Caco-2 (cell line): Measurements from ENCODE around the gene SPEM3. TPM values are rescaled to one million over a fixed set of nuclear protein-coding genes. Genes with fewer than 3 reads are reported as not detected.

ENCODE experiments used
- BruUV-seq: library from RNA; stranded (reverse); fragments of 400-500 nt; replicated peaks from 2 replicates; lab custom pipeline; 2021; lab: Mats Ljungman, UMichigan
- CTCF ChIA-PET: fragments of 300-600 bp; sonication (Branson Sonifier 250); formaldehyde crosslinking; loops from one replicate; lab custom pipeline; 2022; ENCODE audit warnings: antibody characterized with exemption; lab: Charles Lee
- POLR2A ChIA-PET: fragments of 300-600 bp; sonication (Branson Sonifier 250); formaldehyde crosslinking; loops from one replicate; lab custom pipeline; 2022; ENCODE audit warnings: antibody characterized with exemption; lab: Charles Lee
- DNase-seq, 2 experiments: peaks; one replicate each; pipeline versions ENCODE4 v3.0.0 to v3.0.0-alpha.2; 2020 to 2022
- H3K27me3 ChIP-seq: replicated peaks from 2 replicates; pipeline ENCODE4 v1.6.0; 2011; ENCODE audit warnings: low read length; ENCODE audit not compliant: control insufficient read depth, insufficient read depth
- H3K36me3 ChIP-seq: 2 replicates; pipeline ENCODE4 v1.5.1; 2011; ENCODE audit warnings: low read length; ENCODE audit not compliant: control insufficient read depth, insufficient read depth
- H3K4me1 ChIP-seq: fragments of 250-450 bp; sonication (Bioruptor Pico); 2 replicates; pipeline ENCODE4 v1.5.1; 2020; ENCODE audit warnings: mild to moderate bottlenecking
- H3K4me3 ChIP-seq: 2 replicates; pipeline ENCODE4 v1.5.1; 2011; ENCODE audit warnings: low read depth, mild to moderate bottlenecking, control low read depth, low read length
- H3K9me3 ChIP-seq: fragments of 250-450 bp; sonication (Bioruptor Pico); 2 replicates; pipeline ENCODE4 v1.5.1; 2020; ENCODE audit warnings: mild to moderate bottlenecking, moderate library complexity
- H3K27ac Mint-ChIP-seq: one replicate; pipeline ENCODE4 v1.8.0; 2022; ENCODE audit warnings: mixed read lengths; ENCODE audit not compliant: unreplicated experiment
- H3K27me3 Mint-ChIP-seq: one replicate; pipeline ENCODE4 v1.8.0; 2022; ENCODE audit warnings: mixed read lengths; ENCODE audit not compliant: insufficient read depth, unreplicated experiment
- H3K36me3 Mint-ChIP-seq: one replicate; pipeline ENCODE4 v1.8.0; 2022; ENCODE audit warnings: mild to moderate bottlenecking, mixed read lengths; ENCODE audit not compliant: insufficient read depth, unreplicated experiment
- H3K4me1 Mint-ChIP-seq: one replicate; pipeline ENCODE4 v1.8.0; 2022; ENCODE audit warnings: low read depth, mixed read lengths; ENCODE audit not compliant: unreplicated experiment
- H3K4me3 Mint-ChIP-seq: one replicate; pipeline ENCODE4 v1.8.0; 2022; ENCODE audit warnings: mild to moderate bottlenecking, moderate library complexity, mixed read lengths; ENCODE audit not compliant: unreplicated experiment
- H3K9me3 Mint-ChIP-seq: one replicate; pipeline ENCODE4 v1.8.0; 2022; ENCODE audit warnings: mixed read lengths; ENCODE audit not compliant: unreplicated experiment
- CTCF ChIP-seq, 2 experiments: fragments of 200-600 bp in 1 of 2; IDR thresholded peaks; 1 replicate in 1 of 2; 2 replicates in 1 of 2; pipeline versions ENCODE4 v1.5.1 to v1.8.0; 2011 to 2022; ENCODE audit warnings: antibody characterized with exemption in 1 of 2, control low read depth in 1 of 2, inconsistent platforms in 1 of 2, low read depth in 1 of 2, low read length in 1 of 2, mild to moderate bottlenecking in 1 of 2, moderate library complexity in 1 of 2; ENCODE audit not compliant: insufficient read depth in 1 of 2, severe bottlenecking in 1 of 2, unreplicated experiment in 1 of 2
- intact Hi-C: fragments of 100-400 bp; cut with micrococcal nuclease; formaldehyde crosslinking; loops from one replicate; pipeline ENCODE4 v1.10.0; 2022; ENCODE audit not compliant: unreplicated experiment
- total RNA-seq: library from RNA; stranded (reverse); gene quantifications from 2 replicates; pipeline ENCODE4 v1.2.3, GENCODE V29; 2022

SPEM3 gene
- total RNA-seq, 1 experiment from 2014 or later: not detected

GRCh38 chr17:7409716-7410115 lies 18.9 kb upstream of the SPEM3 start:
- Mint-ChIP-seq H3K27ac (no peak overlapping the region), H3K4me1 (peaks cover 8% of the 10 kb centered on the region), H3K9me3 (no peaks in the 10 kb centered on the region), H3K36me3 (no peaks in the 10 kb centered on the region), H3K27me3 (no peaks in the 10 kb centered on the region), H3K4me3 (no peak overlapping the region)
- BruUV-seq: no TSS peak
- H3K4me3 ChIP-seq: no peak overlapping the region
- no peak for DNase-seq
- intact Hi-C loops: no loop called here
- H3K4me1 ChIP-seq: no peaks in the 10 kb centered on the region
- ChIA-PET POLR2A (no interaction called here), CTCF (no interaction called here)
- no peaks in the 10 kb centered on the region for H3K36me3 ChIP-seq
- H3K27me3 ChIP-seq: no peaks in the 10 kb centered on the region
- no peaks in the 10 kb centered on the region for H3K9me3 ChIP-seq
- no peak for TF ChIP-seq CTCF (IDR thresholded peaks at IDR 0.05; ENCODE audit: insufficient read depth in 1 of 2, low read depth in 1 of 2, low read length in 1 of 2, severe bottlenecking in 1 of 2, unreplicated experiment in 1 of 2)

- Mint-ChIP-seq H3K4me3 (no peak overlapping the region), H3K27me3 (no peaks in the 10 kb centered on the region), H3K27ac (no peak overlapping the region), H3K4me1 (peaks cover 4% of the 10 kb centered on the region), H3K36me3 (no peaks in the 10 kb centered on the region), H3K9me3 (no peaks in the 10 kb centered on the region)
- no TSS peak for BruUV-seq
- H3K27me3 ChIP-seq: no peaks in the 10 kb centered on the region
- TF ChIP-seq CTCF (IDR thresholded peaks at IDR 0.05; ENCODE audit: insufficient read depth in 1 of 2, low read depth in 1 of 2, low read length in 1 of 2, severe bottlenecking in 1 of 2, unreplicated experiment in 1 of 2): no peak
- ChIA-PET POLR2A (no interaction called here), CTCF (no interaction called here)
- H3K9me3 ChIP-seq: no peaks in the 10 kb centered on the region
- intact Hi-C loops: no loop called here
- no peaks in the 10 kb centered on the region for H3K4me1 ChIP-seq
- H3K36me3 ChIP-seq: no peaks in the 10 kb centered on the region
- DNase-seq: no peak
- H3K4me3 ChIP-seq: no peak overlapping the region
Measured at GRCh38 chr17:7410634-7411426, 17.8 kb upstream of the SPEM3 start.

GRCh38 chr17:7411427-7411750 lies 17.3 kb upstream of the SPEM3 start:
- Mint-ChIP-seq H3K27me3 (no peaks in the 10 kb centered on the region), H3K4me1 (no peaks in the 10 kb centered on the region), H3K27ac (no peak overlapping the region), H3K4me3 (no peak overlapping the region), H3K36me3 (no peaks in the 10 kb centered on the region), H3K9me3 (no peaks in the 10 kb centered on the region)
- POLR2A ChIA-PET: no interaction called here
- Histone ChIP-seq H3K36me3 (no peaks in the 10 kb centered on the region), H3K27me3 (no peaks in the 10 kb centered on the region), H3K4me3 (no peak overlapping the region), H3K9me3 (no peaks in the 10 kb centered on the region), H3K4me1 (no peaks in the 10 kb centered on the region)
- BruUV-seq: no TSS peak
- intact Hi-C loops: no loop called here
- CTCF ChIA-PET: no interaction called here
- no peak for TF ChIP-seq CTCF (IDR thresholded peaks at IDR 0.05; ENCODE audit: insufficient read depth in 1 of 2, low read depth in 1 of 2, low read length in 1 of 2, severe bottlenecking in 1 of 2, unreplicated experiment in 1 of 2)
- DNase-seq: no peak
